GM23248 (cell line): ENCODE measurements around the gene RPL15. TPM values are rescaled to one million over a fixed set of nuclear protein-coding genes. Genes with fewer than 3 reads are reported as not detected.

Experiments
- DNase-seq: peaks from one replicate; pipeline ENCODE4 v3.0.0-alpha.2; 2015
- H2AFZ ChIP-seq: fragments of 200-600 bp; sonication (generic); 2 replicates; pipeline ENCODE4 v1.6.1; 2016; ENCODE audit warnings: antibody characterized with exemption
- H3F3A ChIP-seq: fragments of 200-600 bp; sonication (generic); 2 replicates; pipeline ENCODE4 v1.6.1; 2016; ENCODE audit warnings: mild to moderate bottlenecking, antibody characterized with exemption, mixed run types; ENCODE audit not compliant: insufficient read depth
- H3K27ac ChIP-seq: fragments of 200-600 bp; sonication (generic); 2 replicates; pipeline ENCODE4 v1.5.1; 2016; ENCODE audit warnings: mild to moderate bottlenecking
- H3K27me3 ChIP-seq: fragments of 200-600 bp; sonication (generic); replicated peaks from 2 replicates; pipeline ENCODE4 v1.6.1; 2016; ENCODE audit warnings: mild to moderate bottlenecking; ENCODE audit not compliant: insufficient read depth
- H3K36me3 ChIP-seq: fragments of 200-600 bp; sonication (generic); 2 replicates; pipeline ENCODE4 v1.6.1; 2016; ENCODE audit warnings: low read depth, mild to moderate bottlenecking
- H3K4me1 ChIP-seq: fragments of 200-600 bp; sonication (generic); 2 replicates; pipeline ENCODE4 v1.6.1; 2016; ENCODE audit warnings: mild to moderate bottlenecking; ENCODE audit not compliant: insufficient read depth
- H3K4me2 ChIP-seq: fragments of 200-600 bp; sonication (generic); one replicate; pipeline ENCODE4 v1.6.1; 2016; ENCODE audit warnings: mild to moderate bottlenecking; ENCODE audit not compliant: unreplicated experiment
- H3K4me3 ChIP-seq: fragments of 200-600 bp; sonication (generic); 2 replicates; pipeline ENCODE4 v1.5.1; 2016; ENCODE audit warnings: mild to moderate bottlenecking
- H3K79me2 ChIP-seq: fragments of 200-600 bp; sonication (generic); 2 replicates; pipeline ENCODE4 v1.6.1; 2016; ENCODE audit warnings: mild to moderate bottlenecking; ENCODE audit not compliant: insufficient read depth
- H3K9ac ChIP-seq: fragments of 200-600 bp; sonication (generic); 2 replicates; pipeline ENCODE4 v1.6.1; 2016; ENCODE audit warnings: mild to moderate bottlenecking
- H3K9me2 ChIP-seq: fragments of 200-600 bp; sonication (generic); 2 replicates; pipeline ENCODE4 v1.6.1; 2016; ENCODE audit warnings: mixed run types, mild to moderate bottlenecking, moderate library complexity; ENCODE audit not compliant: insufficient read depth
- H3K9me3 ChIP-seq: fragments of 200-600 bp; sonication (generic); one replicate; pipeline ENCODE4 v1.6.1; 2017; ENCODE audit warnings: low read depth
- H4K20me1 ChIP-seq: fragments of 200-600 bp; sonication (generic); 2 replicates; pipeline ENCODE4 v1.6.0; 2016; ENCODE audit not compliant: insufficient read depth
- EZH2 ChIP-seq: fragments of 200-600 bp; sonication (generic); IDR thresholded peaks from 2 replicates; pipeline ENCODE4 v1.6.1; 2018; ENCODE audit warnings: antibody characterized with exemption, mild to moderate bottlenecking; ENCODE audit not compliant: insufficient read depth, poor library complexity, severe bottlenecking
- EZH2phosphoT487 ChIP-seq: fragments of 200-600 bp; sonication (generic); IDR thresholded peaks from 2 replicates; pipeline ENCODE4 v1.6.1; 2018; ENCODE audit warnings: antibody characterized with exemption, moderate library complexity, mild to moderate bottlenecking, low read depth; ENCODE audit not compliant: insufficient read depth
- WGBS, 2 experiments: methylation state at CpG; one replicate each; pipeline ENCODE4 v1.1.6; 2015 to 2017; ENCODE audit warnings: low lambda C conversion rate in 2 of 2, low coverage in 1 of 2; ENCODE audit errors: missing lambda C conversion rate in 2 of 2; 5-methylcytosine and 5-hydroxymethylcytosine counted together
- in situ Hi-C: fragments of 300-500 bp; cut with MboI; formaldehyde crosslinking; loops from 2 replicates; pipeline ENCODE4 v1.15.0; 2020
- polyA plus RNA-seq: library from polyadenylated mRNA; unstranded; fragments of >200 nt; fragmentation: Nextera tagmentation; extraction: Ambion mirVana; gene quantifications from 2 replicates; pipeline ENCODE4 v1.2.1, GENCODE V29; 2016
- total RNA-seq: library from RNA; depleted of rRNA; stranded (reverse); fragments of >200 nt; shearing (Covaris generic); gene quantifications from 2 replicates; pipeline ENCODE4 v1.2.3, GENCODE V29; 2014

The RPL15 gene
- total and polyA plus RNA-seq, 2 experiments from 2014 or later, result 1,685 to 2,236 TPM

DNA sequence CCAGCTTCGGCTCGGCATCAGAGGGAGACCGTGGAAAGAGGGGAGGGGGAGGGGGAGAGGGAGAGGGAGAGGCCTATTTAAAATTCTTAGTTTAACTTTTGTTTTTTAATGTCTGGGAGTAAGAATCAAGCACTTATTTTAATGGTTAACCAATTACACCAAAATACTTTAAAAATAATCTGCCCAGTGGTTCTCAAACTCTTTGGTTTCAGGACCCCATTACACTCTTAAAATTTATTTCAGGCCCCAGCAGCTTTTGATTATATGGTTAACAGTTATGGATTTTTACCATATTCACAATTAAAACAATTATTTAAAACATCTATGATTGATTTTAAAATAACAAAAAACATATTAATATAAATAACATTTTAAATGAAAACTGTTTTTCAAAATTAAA, 44.6 kb upstream of the RPL15 start:
- no peak overlapping the region for H3K27ac ChIP-seq
- H3F3A ChIP-seq, result peaks cover 35% of the 10 kb centered on the region
- peaks cover 5% of the 10 kb centered on the region; the same call in 1 of the 2 replicates for H4K20me1 ChIP-seq
- WGBS, 2 experiments, result 94 to 100% methylated on average over 3 of the region's 3 CpGs
- H3K36me3 ChIP-seq, result no peaks in the 10 kb centered on the region
- H3K9me3 ChIP-seq, result no peaks in the 10 kb centered on the region
- in situ Hi-C loops, result no loop called here
- H3K27me3 ChIP-seq, result no peaks in the 10 kb centered on the region
- peaks cover 33% of the 10 kb centered on the region for H3K4me1 ChIP-seq
- no peak overlapping the region for H3K4me2 ChIP-seq
- no peak overlapping the region for H2AFZ ChIP-seq
- no peak for DNase-seq
- TF ChIP-seq EZH2phosphoT487 (no peak), EZH2 (no peak)
- H3K9me2 ChIP-seq, result no peaks in the 10 kb centered on the region
- peaks cover 60% of the 10 kb centered on the region for H3K79me2 ChIP-seq
- no peak overlapping the region for H3K9ac ChIP-seq
- H3K4me3 ChIP-seq, result no peak overlapping the region

- peak; percentile 46 for DNase-seq
- Histone ChIP-seq H4K20me1 (no peaks in the 10 kb centered on the region), H3K27ac (peak overlapping the region; percentile 55), H3K27me3 (no peaks in the 10 kb centered on the region), H3K9me2 (no peaks in the 10 kb centered on the region), H2AFZ (no peak overlapping the region), H3K4me3 (no peak overlapping the region), H3K9me3 (no peaks in the 10 kb centered on the region), H3F3A (peaks cover 45% of the 10 kb centered on the region), H3K9ac (peak overlapping the region; percentile 2; the same call in 1 of the 2 replicates), H3K4me1 (peaks cover 41% of the 10 kb centered on the region), H3K79me2 (peaks cover 56% of the 10 kb centered on the region), H3K36me3 (no peaks in the 10 kb centered on the region), H3K4me2 (peak overlapping the region; percentile 63)
- in situ Hi-C loops, result no loop called here
- 64 to 65% methylated on average over 2 of the region's 2 CpGs for WGBS, 2 experiments
- no peak for TF ChIP-seq EZH2phosphoT487
- no peak for TF ChIP-seq EZH2
These were observed 43.0 kb upstream of the RPL15 start for GRCh38 chr3:23873941-23874340.

GRCh38 chr3:23874359-23875112, 42.4 kb upstream of the RPL15 start:
- H3K4me2 ChIP-seq, result peak overlapping the region; percentile 63
- H3K9me2 ChIP-seq, result no peaks in the 10 kb centered on the region
- H3K9ac ChIP-seq, result peak overlapping the region; percentile 12; the same call in 1 of the 2 replicates
- H3K79me2 ChIP-seq, result peaks cover 56% of the 10 kb centered on the region
- 55 to 57% methylated on average over 6 of the region's 6 CpGs for WGBS, 2 experiments
- H3K27me3 ChIP-seq, result no peaks in the 10 kb centered on the region
- peak; percentile 88 for DNase-seq
- no peaks in the 10 kb centered on the region for H3K9me3 ChIP-seq
- no peak overlapping the region for H2AFZ ChIP-seq
- H3K36me3 ChIP-seq, result no peaks in the 10 kb centered on the region
- H3K4me3 ChIP-seq, result 0 out of 2 replicates have a peak overlapping the region, but pooled peaks have one; percentile 5
- H4K20me1 ChIP-seq, result no peaks in the 10 kb centered on the region
- TF ChIP-seq EZH2, result no peak
- no peak for TF ChIP-seq EZH2phosphoT487
- H3F3A ChIP-seq, result peaks cover 45% of the 10 kb centered on the region
- in situ Hi-C loops, result no loop called here
- H3K27ac ChIP-seq, result peak overlapping the region; percentile 55
- peaks cover 41% of the 10 kb centered on the region for H3K4me1 ChIP-seq

DNA sequence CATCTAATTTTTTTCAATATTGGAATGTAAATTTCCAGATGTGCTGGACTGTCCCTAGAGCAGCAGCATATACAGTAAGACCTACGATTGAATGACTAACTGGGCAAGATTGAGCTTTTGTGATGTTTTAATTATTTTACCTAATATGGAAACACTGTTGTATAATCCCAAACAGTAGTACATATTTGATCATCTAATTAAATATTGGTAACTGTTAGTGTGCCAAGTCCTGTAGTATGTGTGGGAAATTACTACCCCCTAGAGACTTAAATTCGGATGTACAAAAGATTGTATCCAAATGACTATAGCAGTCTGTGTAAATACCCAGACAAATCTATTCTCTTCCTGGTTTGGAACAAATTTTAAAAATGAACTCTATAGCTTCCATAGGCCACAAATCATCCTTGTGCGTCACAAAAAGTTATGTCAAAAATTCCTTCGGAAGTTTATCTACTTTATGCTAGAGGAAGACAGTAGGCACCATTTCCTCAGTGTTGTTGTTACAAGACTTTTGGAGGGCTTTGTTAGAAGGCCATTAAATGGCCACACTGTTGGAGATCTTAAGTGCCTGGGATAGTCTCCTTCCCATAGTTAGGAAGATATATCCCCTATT, 41.7 kb upstream of the RPL15 start:
- Histone ChIP-seq H3K9me2 (no peaks in the 10 kb centered on the region), H3K4me2 (peak overlapping the region; percentile 63), H3F3A (peaks cover 45% of the 10 kb centered on the region), H2AFZ (no peak overlapping the region), H3K27ac (peak overlapping the region; percentile 55), H3K9ac (peak overlapping the region; percentile 12; the same call in 1 of the 2 replicates), H3K9me3 (no peaks in the 10 kb centered on the region), H3K79me2 (peaks cover 55% of the 10 kb centered on the region), H3K27me3 (no peaks in the 10 kb centered on the region), H3K4me3 (0 out of 2 replicates have a peak overlapping the region, but pooled peaks have one; percentile 5), H4K20me1 (no peaks in the 10 kb centered on the region), H3K36me3 (no peaks in the 10 kb centered on the region), H3K4me1 (peaks cover 41% of the 10 kb centered on the region)
- 48 to 50% methylated on average over 4 of the region's 4 CpGs for WGBS, 2 experiments
- in situ Hi-C loops, result no loop called here
- TF ChIP-seq EZH2 (no peak), EZH2phosphoT487 (no peak)
- peak; percentile 42 for DNase-seq
